ENCODE measurements around the gene FAM161A. TPM values are rescaled to one million over a fixed set of nuclear protein-coding genes. Genes with fewer than 3 reads are reported as not detected.

FAM161A gene
- total RNA-seq, 1 donor from 2014 or later, result 2.8 TPM

- Mint-ChIP-seq H3K9me3 (ENCODE audit: unreplicated experiment) (peaks cover 4% of the 10 kb centered on the region), H3K27ac (ENCODE audit: unreplicated experiment) (no peak overlapping the region), H3K4me3 (ENCODE audit: unreplicated experiment) (no peak overlapping the region), H3K36me3 (ENCODE audit: low read depth, unreplicated experiment) (no peaks in the 10 kb centered on the region), H3K4me1 (ENCODE audit: low read depth, unreplicated experiment) (no peaks in the 10 kb centered on the region), H3K27me3 (ENCODE audit: low read depth, unreplicated experiment) (peaks cover 15% of the 10 kb centered on the region)
- H3K27me3 ChIP-seq (ENCODE audit: insufficient read depth, low read length), result no peaks in the 10 kb centered on the region
- no peak overlapping the region for H2AFZ ChIP-seq (ENCODE audit: low read depth, low read length)
- H3K27ac ChIP-seq (ENCODE audit: low read depth, low read length), result no peak overlapping the region
- H3K9me3 ChIP-seq (ENCODE audit: insufficient read depth, low read depth, low read length), result no peaks in the 10 kb centered on the region
- no peak overlapping the region for H3K4me3 ChIP-seq (ENCODE audit: insufficient read depth, low read depth, low read length)
- no peaks in the 10 kb centered on the region for H3K79me2 ChIP-seq (ENCODE audit: insufficient read depth, low read length)
- H4K20me1 ChIP-seq (ENCODE audit: insufficient read depth, low read length), result no peaks in the 10 kb centered on the region
- H3K4me1 ChIP-seq (ENCODE audit: insufficient read depth, low read length), result no peaks in the 10 kb centered on the region
- TF ChIP-seq CTCF (IDR thresholded peaks at IDR 0.05; ENCODE audit: insufficient read depth, low read depth, low read length) (no peak), EZH2 (IDR thresholded peaks at IDR 0.05; ENCODE audit: insufficient read depth, low read length) (no peak)
- H3K9ac ChIP-seq (ENCODE audit: low read length), result no peak overlapping the region
- no peaks in the 10 kb centered on the region for H3K36me3 ChIP-seq (ENCODE audit: insufficient read depth, low read length)
- FAIRE-seq, result no peak
- DNase-seq (ENCODE audit: low read depth), result no peak
- no peak overlapping the region for H3K4me2 ChIP-seq (ENCODE audit: low read length)
Observed at GRCh38 chr2:61795408-61795807, 58.5 kb downstream of the FAM161A start.

GRCh38 chr2:61793389-61793836 is 60.4 kb downstream of the FAM161A start:
- no peaks in the 10 kb centered on the region for H3K9me3 Mint-ChIP-seq (ENCODE audit: unreplicated experiment)
- TF ChIP-seq EZH2 (IDR thresholded peaks at IDR 0.05; ENCODE audit: insufficient read depth, low read length) (no peak), CTCF (IDR thresholded peaks at IDR 0.05; ENCODE audit: insufficient read depth, low read depth, low read length) (peak; percentile 51)
- H3K9me3 ChIP-seq (ENCODE audit: insufficient read depth, low read depth, low read length), result no peaks in the 10 kb centered on the region
- H3K4me1 Mint-ChIP-seq (ENCODE audit: low read depth, unreplicated experiment), result no peaks in the 10 kb centered on the region
- no peak overlapping the region for H3K4me3 ChIP-seq (ENCODE audit: insufficient read depth, low read depth, low read length)
- no peaks in the 10 kb centered on the region for H3K36me3 Mint-ChIP-seq (ENCODE audit: low read depth, unreplicated experiment)
- no peaks in the 10 kb centered on the region for H3K4me1 ChIP-seq (ENCODE audit: insufficient read depth, low read length)
- peaks cover 4% of the 10 kb centered on the region for H3K27me3 ChIP-seq (ENCODE audit: insufficient read depth, low read length)
- no peak overlapping the region for H3K9ac ChIP-seq (ENCODE audit: low read length)
- peak overlapping the region; percentile 78 for H2AFZ ChIP-seq (ENCODE audit: low read depth, low read length)
- no peak for FAIRE-seq
- peaks cover 13% of the 10 kb centered on the region for H3K27me3 Mint-ChIP-seq (ENCODE audit: low read depth, unreplicated experiment)
- no peaks in the 10 kb centered on the region for H3K36me3 ChIP-seq (ENCODE audit: insufficient read depth, low read length)
- H3K27ac Mint-ChIP-seq (ENCODE audit: unreplicated experiment), result no peak overlapping the region
- H3K27ac ChIP-seq (ENCODE audit: low read depth, low read length), result no peak overlapping the region
- no peak overlapping the region for H3K4me3 Mint-ChIP-seq (ENCODE audit: unreplicated experiment)
- no peaks in the 10 kb centered on the region for H4K20me1 ChIP-seq (ENCODE audit: insufficient read depth, low read length)
- H3K4me2 ChIP-seq (ENCODE audit: low read length), result peak overlapping the region; percentile 82
- DNase-seq (ENCODE audit: low read depth), result peak; percentile 7
- no peaks in the 10 kb centered on the region for H3K79me2 ChIP-seq (ENCODE audit: insufficient read depth, low read length)

- Histone ChIP-seq H3K36me3 (ENCODE audit: insufficient read depth, low read length) (no peaks in the 10 kb centered on the region), H3K4me3 (ENCODE audit: insufficient read depth, low read depth, low read length) (no peak overlapping the region), H2AFZ (ENCODE audit: low read depth, low read length) (no peak overlapping the region), H3K79me2 (ENCODE audit: insufficient read depth, low read length) (no peaks in the 10 kb centered on the region), H3K4me1 (ENCODE audit: insufficient read depth, low read length) (no peaks in the 10 kb centered on the region), H4K20me1 (ENCODE audit: insufficient read depth, low read length) (no peaks in the 10 kb centered on the region), H3K4me2 (ENCODE audit: low read length) (no peak overlapping the region), H3K9ac (ENCODE audit: low read length) (no peak overlapping the region), H3K27me3 (ENCODE audit: insufficient read depth, low read length) (peaks cover 4% of the 10 kb centered on the region), H3K27ac (ENCODE audit: low read depth, low read length) (no peak overlapping the region), H3K9me3 (ENCODE audit: insufficient read depth, low read depth, low read length) (no peaks in the 10 kb centered on the region)
- no peak overlapping the region for H3K27ac Mint-ChIP-seq (ENCODE audit: unreplicated experiment)
- FAIRE-seq (no peak), DNase-seq (ENCODE audit: low read depth) (no peak)
- peaks cover 17% of the 10 kb centered on the region for H3K27me3 Mint-ChIP-seq (ENCODE audit: low read depth, unreplicated experiment)
- H3K4me1 Mint-ChIP-seq (ENCODE audit: low read depth, unreplicated experiment), result no peaks in the 10 kb centered on the region
- peaks cover 3% of the 10 kb centered on the region for H3K36me3 Mint-ChIP-seq (ENCODE audit: low read depth, unreplicated experiment)
- no peak for TF ChIP-seq EZH2 (IDR thresholded peaks at IDR 0.05; ENCODE audit: insufficient read depth, low read length)
- TF ChIP-seq CTCF (IDR thresholded peaks at IDR 0.05; ENCODE audit: insufficient read depth, low read depth, low read length), result no peak
- H3K4me3 Mint-ChIP-seq (ENCODE audit: unreplicated experiment), result no peak overlapping the region
- H3K9me3 Mint-ChIP-seq (ENCODE audit: unreplicated experiment), result peaks cover 4% of the 10 kb centered on the region
Observed at GRCh38 chr2:61792355-61792890, 61.4 kb downstream of the FAM161A start.
